A204.1 (cell line): Measurements from ENCODE around the gene HIBCH.
A peak's percentile ranks its signal among the peaks of the same experiment; 100 is the strongest.
"Not testable (repeated sequence)": the region's sequence is repeated elsewhere in the genome, so short reads cannot be mapped to it uniquely, and the experiment has no call there.

Experiments used
- FAIRE-seq: peaks from 2 replicates; lab custom pipeline; 2012; peaks lifted over from hg19 to GRCh38; lab: Jason Lieb, UNC

HIBCH gene, protein sequence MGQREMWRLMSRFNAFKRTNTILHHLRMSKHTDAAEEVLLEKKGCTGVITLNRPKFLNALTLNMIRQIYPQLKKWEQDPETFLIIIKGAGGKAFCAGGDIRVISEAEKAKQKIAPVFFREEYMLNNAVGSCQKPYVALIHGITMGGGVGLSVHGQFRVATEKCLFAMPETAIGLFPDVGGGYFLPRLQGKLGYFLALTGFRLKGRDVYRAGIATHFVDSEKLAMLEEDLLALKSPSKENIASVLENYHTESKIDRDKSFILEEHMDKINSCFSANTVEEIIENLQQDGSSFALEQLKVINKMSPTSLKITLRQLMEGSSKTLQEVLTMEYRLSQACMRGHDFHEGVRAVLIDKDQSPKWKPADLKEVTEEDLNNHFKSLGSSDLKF

GRCh38 chr2:190319555-190320498 lies at the start of gene HIBCH:
TSS of gene HIBCH (minus strand) at chr2:190319826. CDS start at chr2:190319750, 76 bp downstream.
- peak; percentile 99 for FAIRE-seq

DNA sequence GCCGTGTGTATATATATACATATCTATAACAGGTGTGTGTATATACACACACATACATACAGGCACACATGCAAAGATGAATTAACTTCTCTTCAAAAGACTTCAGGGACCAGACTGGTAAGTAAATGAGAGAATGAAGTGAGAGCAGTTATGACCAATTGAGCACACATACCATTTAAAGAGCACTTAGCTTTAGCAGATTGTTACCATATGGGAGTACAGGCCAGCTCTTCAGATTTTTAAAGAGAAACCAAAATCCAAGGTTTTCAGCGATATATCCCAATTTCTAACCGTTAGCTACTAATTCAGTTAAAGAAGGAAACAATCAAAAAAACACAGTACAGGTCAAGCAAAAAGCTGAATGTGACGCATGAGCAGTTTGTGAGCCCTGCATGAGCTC lies 47.5 kb upstream of the HIBCH start:
- FAIRE-seq: no peak

DNA sequence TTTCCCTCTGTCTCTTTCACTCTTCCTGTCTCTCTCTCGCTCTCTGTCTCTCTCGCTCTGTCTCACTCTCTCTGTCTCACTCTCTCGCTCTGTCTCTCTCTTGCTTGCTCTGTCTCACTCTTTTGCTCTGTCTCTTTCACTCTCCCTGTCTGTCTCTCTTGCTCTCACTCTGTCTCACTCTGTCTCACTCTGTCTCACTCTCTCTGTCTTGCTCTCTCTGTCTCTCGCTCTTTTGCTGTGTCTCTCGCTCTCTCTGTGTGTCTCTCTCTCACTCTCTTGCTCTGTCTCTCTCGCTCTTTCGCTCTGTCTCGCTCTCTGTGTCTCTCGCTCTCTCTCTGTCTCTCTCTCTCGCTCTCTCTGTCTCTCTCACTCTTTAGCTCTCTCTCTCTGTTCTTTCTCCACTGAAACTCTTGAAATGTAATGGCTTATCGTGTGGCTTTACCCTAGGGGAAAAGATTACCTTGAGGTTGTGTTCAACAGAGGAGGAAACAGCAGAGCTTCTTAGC lies 46.7 kb upstream of the HIBCH start:
- no peak for FAIRE-seq

DNA sequence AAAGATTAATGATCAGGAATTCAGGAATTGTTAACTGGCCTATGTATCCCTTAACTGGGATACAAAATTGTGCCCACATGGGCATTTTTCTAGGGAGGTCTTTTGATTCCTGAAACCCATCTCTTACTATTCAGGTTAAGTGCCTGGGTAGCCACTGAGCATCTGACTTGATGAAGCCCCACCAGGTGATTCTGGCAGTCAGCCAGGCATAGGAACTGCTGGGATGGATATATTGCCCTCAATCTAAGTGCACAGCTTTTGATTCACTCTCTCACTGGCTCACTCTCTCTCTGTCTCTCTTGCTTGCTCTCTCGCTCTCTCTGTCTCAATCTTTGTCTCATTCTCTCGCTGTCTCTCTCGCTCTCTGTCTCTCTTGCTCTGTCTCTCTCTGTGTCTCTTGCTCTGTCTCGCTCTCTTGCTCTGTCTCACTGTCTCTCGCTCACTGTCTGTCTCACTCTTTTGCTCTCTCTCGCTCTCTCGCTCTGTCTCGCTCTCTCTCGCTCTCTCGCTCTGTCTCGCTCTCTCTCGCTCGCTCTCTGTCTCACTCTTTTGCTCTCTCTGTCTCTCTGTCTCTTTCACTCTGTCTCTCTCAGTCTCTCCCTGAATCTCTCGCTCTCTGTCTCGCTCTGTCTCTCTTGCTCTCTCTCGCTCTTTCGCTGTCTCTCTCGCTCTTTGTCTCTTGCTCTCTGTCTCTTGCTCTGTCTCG lies 46.0 kb upstream of the HIBCH start:
- no peak for FAIRE-seq

DNA sequence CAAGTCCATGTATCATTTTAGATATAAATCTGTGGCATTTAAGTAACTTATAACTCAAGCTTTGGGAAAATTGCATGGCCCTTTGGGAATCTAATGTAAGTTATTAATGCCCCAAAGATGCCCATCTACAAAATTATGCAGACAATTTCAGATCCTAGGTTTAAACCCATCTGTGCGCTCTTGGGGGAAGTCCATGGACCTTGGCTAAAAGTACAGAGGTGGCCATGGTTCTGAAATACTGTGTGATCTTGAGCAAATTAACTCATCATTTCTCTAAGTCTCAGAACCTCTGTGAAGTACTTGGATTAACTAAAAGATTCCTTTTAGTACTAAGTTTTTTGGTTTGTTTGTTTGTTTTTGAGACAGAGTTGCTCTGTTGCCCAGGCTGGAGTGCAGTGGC lies 43.3 kb upstream of the HIBCH start:
- no peak for FAIRE-seq

- FAIRE-seq: no peak
These were observed 41.9 kb upstream of the HIBCH start for GRCh38 chr2:190361572-190361971.

DNA sequence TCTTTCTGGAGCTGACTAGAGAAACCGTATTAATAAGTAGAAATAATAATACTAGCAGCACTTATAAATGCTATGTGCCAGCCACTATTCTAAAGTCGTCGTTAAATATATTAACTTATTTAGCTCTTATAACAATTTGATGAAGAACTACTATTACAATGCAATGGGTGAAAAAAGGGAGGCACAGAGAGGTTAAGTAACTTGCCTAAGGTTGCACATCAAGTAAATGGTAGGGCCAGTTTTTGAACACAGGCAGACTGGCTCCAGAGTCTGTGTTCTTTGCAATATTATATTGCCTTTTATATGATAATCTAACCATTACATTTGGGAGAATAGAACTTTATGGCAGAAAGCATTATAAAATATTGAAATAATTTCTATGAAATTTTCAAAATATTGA lies 41.3 kb upstream of the HIBCH start:
- no peak for FAIRE-seq

- FAIRE-seq: no peak
These were observed 40.9 kb upstream of the HIBCH start for GRCh38 chr2:190360561-190360960.

DNA sequence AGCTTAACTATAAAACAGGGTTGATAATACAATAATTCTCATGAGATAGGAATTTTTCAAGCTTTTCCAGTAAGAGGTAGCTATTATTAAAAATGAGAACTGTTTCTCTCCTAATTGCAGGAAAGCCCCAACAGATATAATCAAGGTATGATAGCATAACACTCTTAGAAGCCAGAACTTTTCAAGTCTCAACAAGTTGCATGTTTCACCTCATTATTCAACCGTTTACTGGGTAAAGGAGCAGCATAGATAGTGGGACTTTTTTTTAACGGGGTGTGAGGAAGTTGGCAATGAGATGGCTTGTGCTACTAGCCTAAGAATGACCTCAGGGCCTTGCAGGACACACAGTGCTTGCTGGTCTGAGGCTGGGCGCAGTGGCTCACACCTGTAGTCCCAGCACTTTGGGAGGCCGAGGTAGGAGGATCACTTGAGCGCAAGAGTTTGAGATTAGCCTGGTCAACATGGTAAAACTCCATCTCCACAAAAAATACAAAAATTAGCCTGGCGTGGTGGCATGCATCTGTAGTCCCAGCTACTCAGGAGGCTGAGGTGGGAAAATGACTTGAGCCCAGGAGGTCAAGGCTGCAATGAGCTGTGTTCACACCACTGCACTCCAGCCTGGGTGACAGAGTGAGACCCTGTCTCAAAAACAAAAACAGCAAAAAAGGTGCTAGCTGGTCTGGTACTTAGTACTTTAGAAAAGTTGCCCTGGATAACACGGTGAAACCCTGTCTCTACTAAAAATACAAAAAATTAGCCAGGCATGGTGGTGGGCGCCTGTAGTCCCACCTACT lies 39.2 kb upstream of the HIBCH start:
- FAIRE-seq: not testable (repeated sequence)

- no peak for FAIRE-seq
These were observed 38.0 kb upstream of the HIBCH start for GRCh38 chr2:190357600-190357999.

DNA sequence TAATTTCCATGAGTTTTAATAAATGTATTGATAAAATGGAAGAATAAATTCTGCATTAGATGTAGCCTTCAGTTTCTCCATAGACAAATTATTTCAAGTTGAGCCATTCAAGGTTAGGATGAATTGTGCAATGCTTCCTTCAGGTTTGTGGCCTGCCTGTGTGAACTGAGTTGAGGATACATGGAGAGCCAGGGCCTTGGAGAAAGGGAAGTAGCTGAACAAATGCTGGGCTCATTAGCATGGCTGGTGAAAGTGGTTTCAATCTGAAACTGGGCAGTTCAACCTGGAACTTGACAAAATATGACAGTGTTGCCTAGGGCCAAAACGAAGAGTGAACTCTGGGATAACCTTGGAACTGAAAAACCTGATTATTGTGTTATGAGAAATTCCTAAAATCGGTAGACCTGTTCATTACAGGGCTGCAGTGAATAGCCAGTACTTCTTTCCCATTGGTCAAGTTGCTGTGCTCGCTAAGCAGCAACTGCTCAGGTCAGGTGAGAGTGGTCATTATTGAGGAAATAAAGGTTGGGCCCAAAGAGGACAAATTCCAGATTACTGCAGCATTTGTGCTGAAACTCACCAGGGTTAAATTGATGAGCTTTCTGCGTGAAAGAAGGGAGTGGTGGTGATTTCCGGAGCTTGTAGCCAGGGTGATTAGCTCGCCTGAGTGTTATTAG lies 36.5 kb upstream of the HIBCH start:
- FAIRE-seq: no peak

DNA sequence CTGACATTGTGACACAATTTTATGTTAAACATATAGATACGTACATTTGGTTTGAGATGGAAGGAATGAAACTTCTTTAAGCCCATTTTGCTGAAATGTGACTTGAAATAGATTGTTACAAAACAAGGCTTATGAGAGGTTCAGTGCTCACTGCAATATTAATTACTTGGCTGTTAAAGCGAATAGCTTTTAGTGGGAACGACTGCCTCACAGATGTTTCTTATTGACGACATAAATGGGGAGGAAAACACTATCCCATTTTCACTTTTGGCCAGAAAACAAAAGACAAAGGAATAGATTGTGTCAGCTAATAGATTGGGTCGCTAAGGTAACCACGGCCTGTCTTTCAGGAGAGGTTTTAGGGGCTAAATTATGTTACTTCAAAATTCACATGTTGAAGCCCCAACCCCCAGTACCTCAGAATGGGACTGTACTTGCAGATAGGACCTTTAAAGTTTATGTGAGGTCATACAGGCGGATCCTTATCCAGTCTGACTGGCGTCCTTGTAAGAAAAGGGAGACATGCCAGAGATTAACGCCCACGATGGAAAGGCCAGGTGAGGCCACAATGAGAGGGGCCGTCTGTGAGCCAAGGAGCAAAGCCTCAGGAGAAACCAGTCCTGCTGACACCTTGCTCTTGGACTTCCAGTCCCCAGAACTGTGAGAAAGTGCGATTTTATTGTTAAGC lies 34.5 kb upstream of the HIBCH start:
- no peak for FAIRE-seq

- FAIRE-seq: no peak
These were observed 33.9 kb upstream of the HIBCH start for GRCh38 chr2:190353537-190353899.

DNA sequence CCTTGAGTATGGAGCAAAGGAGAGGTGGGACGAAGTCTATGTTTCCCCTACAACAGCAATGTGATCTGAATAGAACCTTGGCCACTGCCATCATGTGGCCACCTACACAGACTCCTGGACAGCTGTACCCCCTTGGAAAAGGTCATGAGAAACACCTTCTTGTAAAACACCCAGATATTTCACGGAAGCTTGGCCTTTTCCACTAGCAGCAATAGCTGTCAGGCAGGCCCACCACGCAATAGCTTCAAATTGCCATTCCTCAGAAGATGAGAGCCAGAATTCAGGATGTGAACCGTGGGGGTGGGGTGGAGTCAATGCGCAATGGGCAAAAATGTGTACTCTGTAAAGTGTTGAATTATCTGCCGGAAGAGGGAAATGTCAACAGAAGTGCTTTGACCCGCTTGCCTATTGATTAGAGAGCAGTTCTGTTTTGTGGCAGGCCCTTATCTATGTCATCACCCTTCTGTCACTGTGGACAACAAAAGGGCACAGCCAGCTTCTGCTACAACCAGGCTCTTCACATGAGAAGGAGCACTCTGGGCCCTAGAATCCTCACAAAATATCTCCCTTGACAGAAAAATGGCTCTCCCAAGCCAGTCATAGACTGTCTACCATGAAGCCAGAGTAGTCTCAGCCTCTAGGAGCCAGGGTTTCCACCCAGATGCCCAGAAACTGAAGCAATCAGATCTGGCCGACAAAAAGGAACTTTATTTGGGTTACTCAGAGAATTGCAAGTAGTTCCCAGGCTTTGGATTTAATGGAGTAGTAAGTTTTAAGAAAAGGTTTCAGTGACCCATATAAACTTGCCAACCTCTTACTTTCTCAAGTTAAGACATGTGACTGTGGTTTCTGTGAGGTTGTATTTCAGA lies 33.3 kb upstream of the HIBCH start:
- FAIRE-seq: no peak

- FAIRE-seq: no peak
These were observed 32.3 kb upstream of the HIBCH start for GRCh38 chr2:190351955-190352354.

DNA sequence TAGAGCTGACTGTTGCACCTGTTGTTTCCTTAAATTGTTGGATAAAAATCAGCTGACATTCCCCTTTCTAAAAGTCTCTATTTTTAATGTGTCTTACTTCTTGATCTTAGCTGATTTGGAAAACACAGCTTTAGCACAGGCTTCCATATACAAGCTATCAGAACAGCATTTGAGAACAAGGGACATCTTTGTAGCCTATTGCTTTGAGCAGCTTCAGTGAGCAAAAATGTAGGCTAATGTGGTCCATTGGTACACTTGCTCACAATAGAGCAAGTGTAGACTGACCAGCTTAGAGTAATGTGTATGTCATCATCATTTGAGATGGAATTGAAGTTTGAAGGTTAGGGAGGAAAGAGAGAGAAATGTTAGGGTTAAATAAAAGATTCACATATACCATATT lies 30.7 kb upstream of the HIBCH start:
- no peak for FAIRE-seq

- no peak for FAIRE-seq
These were observed 24.7 kb upstream of the HIBCH start for GRCh38 chr2:190344276-190344827.

- no peak for FAIRE-seq
These were observed 24.1 kb upstream of the HIBCH start, which contains the start of gene INPP1 for GRCh38 chr2:190343536-190344275. TSS of gene INPP1 (plus strand) at chr2:190343589. CDS start at chr2:190360103, 16,514 bp downstream.
